Activated naive CD4-positive, alpha-beta T cell treated with anti-CD3 and anti-CD28 coated beads, Interleukin-2, amount 50 U/mL, for 16 hours (primary cell): Measurements from ENCODE around the gene OR10A2.
"Not testable (repeated sequence)": the region's sequence is repeated elsewhere in the genome, so short reads cannot be mapped to it uniquely, and the experiment has no call there.

Experiments used
- DNase-seq: peaks from one replicate; pipeline ENCODE4 v3.0.0-alpha.2; 2020

The OR10A2 gene, protein sequence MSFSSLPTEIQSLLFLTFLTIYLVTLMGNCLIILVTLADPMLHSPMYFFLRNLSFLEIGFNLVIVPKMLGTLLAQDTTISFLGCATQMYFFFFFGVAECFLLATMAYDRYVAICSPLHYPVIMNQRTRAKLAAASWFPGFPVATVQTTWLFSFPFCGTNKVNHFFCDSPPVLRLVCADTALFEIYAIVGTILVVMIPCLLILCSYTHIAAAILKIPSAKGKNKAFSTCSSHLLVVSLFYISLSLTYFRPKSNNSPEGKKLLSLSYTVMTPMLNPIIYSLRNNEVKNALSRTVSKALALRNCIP

DNA sequence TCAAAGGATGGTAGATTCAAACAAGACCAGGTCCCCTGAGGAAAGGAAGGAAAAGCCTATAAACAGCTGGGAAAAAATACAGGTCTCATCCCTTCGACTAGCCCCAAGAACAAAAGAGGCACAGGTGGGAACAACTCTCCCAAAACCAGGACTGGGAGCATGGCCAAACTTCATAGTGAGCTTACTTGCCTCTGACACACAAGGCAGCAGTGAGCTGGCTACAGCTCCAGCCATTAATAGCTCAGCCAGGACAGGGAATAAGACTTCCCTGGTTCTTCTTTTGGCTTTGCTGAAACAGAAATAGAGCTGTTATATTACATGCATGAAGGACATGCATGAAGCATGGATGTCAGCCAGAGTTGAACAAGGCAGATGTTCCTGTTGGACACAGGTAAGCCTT lies at the start of gene OR10A2:
Gene OR10A2 (plus strand): TSS at position 97 of the 400 bp plus-strand sequence. CDS start 6,698 bp downstream, outside the sequence.
- DNase-seq, result no peak

DNA sequence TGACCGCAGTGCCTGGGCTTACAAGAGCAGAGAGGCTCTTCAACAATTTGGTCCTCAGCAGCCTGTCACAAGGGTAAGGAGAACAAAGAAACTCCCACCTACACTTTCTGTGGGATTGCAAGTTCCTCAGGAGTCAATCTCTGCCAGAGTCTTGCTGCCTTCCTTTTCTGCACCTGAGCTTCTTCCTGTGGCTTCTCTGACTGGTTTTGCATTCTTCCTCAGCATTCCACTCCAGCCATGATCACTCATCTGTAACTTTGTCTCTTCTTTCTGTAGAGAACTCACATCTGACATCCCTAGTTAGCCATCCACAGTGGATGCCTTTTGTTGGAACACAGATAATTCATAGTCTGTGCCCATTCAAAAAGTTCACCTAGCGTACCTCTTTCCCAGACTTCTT lies 49.2 kb upstream of the OR10A2 start:
- DNase-seq, result no peak

DNA sequence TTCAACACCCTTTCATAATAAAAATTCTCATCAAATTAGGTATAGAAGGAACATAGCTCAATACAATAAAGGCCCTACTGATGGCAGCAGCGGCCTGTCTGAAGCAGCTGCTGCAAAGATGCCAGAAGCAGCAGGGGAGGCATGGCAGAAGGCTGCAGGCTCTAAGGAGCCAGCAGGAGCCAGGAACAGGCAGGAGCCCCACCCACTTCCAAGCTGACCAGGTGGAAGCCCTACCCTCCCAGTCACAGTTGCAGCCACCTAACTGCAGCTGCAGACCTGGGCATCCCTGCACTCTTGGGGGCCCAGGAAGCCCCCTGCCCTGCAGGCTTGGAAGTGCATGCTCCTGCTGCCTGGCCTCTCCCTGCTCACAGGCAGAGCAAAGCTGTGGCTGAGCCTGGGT lies 45.2 kb upstream of the OR10A2 start:
- no peak for DNase-seq

DNA sequence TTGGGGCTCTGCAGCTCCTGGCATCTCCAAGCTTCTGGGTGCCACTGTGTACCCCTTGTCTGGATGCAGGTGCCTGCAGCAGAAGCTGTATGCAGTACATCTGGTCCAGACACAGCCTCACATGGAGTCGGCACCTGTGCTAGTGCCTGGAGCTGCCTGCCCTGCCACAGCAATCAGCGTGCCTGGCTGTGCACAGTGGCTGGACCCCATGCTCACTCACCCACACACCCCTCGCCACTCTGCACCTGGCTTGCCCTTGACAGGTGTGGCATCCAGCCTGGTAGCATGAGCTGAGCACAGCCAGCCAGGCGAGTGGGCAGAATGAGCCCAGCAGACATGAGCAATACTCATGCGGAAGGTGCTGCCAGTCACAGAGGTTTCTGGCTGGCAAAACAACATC lies 43.9 kb upstream of the OR10A2 start:
- no peak for DNase-seq

DNA sequence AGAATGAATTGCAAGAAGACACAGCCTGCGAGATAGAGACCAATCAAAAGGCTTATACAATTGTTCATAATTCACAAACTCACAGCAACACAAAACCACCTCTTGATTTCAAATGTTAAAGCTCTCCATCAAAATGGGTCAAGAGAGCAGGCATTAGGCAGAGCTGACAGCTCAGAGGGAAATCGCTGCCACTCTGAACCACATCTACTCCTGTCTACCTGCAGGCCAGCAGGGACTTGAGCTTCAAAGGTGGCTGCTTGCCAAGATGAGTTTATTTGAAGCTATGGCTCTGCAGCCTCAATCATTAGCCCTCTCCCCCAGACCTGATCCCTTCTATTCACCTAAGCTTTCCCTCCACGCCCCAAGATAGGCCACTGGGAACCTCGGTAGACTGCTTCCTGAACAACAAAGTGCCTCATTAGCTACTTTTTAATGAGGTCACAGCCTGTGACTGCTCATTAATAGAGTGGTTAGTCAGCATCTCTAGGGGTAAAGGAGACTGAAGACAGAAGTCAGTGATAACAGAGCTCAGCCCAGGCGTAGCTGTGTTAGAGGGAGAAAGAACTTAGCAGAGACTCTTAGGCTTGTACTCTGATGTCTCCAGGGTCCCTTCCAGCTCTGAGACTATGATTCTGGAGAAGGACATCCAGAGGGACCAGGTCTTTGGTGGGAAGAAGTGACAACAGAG lies 38.6 kb upstream of the OR10A2 start:
- no peak for DNase-seq

DNA sequence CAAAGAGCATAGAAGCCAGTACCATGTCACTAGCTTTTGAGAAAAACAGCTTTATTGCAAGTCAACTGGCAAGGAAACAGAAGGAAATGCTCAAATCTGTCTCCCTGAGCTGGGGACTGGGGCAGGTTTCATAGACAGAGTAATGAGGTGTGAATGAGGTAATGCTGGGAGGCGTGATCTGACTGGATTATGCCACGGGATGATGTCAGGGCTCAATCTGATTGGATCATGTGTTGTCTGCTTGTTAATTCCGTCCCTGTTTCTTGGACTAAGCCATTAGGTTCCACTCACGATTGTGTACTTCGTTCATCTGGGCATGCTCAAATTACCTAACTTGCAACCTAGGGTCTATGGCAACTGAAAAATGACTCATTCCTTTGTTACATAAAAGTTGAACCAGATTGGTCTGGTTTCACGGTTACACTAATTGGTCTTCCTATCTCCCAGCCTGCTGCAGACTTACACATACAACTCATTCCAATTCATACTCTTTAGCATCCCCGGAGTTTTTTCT lies 37.6 kb upstream of the OR10A2 start:
- DNase-seq, result no peak

DNA sequence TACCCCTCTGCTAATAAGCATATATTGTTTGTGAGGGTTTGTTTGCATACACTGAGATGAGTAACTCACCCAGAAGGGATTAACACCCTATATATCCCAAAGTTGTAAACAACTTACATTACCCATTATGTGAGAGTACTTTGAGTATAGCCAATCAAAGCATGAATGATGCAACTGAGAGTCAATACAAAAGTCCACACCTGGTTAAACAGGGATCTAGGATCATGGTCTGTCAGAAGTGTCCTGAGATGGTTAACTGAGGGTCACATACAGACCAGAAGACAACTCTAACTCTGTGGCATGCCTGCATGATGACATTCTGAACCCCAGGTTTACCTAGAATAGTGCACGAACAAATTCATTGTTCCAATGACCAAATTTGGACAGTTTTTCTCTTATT lies 34.8 kb upstream of the OR10A2 start:
- no peak for DNase-seq

DNA sequence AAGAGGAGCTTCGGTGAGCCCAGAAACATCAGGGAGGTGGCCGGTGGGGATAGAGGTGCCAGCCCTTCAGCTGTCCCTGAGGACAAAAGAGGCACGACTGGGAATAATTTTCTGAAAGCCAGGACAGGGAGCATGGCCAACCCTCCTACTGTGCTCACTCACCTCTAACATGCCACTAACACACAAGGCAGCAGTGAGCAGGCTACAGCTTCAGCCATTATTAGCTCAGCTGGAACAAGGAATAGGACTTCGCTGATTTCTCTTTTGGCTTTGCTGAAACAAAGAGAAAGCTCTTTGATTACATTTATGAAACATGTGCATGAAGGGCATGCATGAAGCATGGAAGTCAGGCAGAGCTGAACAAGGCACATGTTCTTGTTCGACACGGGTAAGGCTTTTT lies 29.5 kb upstream of the OR10A2 start:
- no peak for DNase-seq

DNA sequence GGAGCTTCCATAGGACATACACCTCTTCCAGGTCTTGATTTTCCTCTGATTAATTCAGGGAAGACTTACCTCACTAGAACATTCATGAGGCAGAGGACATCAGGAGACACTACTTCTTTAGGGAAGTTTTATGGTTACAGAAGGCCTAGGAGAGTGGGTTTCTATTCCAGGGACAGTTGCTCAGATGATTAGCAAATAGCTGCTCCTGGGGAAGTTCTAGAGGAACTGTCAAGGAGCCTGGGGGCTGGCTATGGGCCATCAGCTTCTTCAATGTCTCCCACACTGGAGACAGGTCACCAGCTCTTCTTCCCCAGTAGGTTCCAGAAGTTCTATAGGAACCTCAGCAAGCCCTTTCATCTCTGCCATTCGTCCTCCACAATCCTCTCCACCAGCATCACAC lies 28.8 kb upstream of the OR10A2 start:
- no peak for DNase-seq

DNA sequence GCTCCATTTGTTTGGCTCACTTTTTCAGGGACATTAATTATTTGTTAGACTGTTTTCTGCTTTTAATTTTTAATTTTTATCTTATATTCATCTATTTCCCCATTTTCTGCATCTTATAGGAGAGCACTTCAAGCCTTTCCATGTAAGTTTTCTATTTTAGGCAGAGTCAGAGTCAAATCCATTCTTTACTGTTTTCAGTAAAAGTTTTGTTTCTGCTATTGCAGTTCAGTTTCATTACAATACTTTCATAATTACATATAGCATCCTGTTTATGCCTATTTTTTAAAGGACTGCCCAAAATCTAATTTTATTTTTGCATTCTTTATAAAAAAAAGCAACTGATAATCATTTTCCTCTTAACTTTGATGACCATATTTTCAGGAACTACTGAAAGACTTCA lies 21.2 kb upstream of the OR10A2 start:
- DNase-seq, result no peak

DNA sequence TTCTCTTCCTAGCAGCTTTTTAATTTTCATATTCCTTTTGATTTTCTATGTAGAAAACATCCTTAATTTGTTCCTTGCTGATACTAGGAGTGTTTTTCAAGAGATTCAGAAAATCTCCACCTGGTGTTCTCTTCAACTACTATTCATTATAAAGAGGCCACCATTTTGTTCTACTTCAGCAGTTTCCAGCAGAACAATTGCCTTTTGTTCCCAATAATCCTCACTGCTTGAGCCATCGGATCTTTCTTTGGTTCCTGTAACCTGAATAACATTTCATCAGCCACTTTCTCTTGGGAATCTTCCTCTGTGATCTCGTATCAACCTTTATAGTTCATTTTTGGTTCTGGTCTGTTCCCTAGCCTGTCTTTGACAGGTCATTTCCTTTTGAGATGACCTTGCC lies 19.2 kb upstream of the OR10A2 start:
- DNase-seq, result no peak

DNA sequence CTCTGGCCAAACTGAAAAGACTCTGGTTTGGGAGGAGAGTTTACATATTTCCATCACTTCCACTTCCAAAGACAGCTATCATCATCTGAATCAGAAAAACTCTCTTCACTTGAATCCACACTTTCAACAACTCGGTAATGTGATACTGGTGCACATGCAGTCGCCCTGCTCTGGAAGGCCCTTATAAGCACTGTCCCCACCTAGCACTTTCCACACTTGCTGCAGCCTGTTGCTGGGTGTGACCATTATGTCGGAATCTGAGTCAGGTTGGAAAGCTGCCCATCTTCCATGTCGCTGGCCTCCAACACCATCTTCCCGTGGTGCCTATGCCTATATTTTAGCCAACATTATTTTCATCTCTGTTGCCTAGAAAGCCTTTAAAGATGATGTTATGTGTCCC lies 18.5 kb upstream of the OR10A2 start:
- no peak for DNase-seq

DNA sequence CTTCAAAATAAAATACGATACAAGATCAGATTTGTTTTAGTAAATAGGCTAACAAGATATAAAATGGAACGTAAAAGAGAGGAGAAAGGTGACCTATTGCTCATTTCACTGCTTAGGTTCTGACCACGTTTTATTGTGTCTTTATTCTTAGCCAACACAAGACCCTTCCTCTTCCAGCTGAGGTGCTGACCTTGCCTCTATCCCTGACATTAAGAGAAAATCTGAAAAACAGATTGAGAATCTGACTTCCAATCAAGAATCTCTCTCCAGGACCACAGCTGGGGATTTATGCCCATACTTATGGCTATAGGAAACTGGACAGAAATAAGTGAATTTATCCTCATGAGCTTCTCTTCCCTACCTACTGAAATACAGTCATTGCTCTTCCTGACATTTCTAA lies 17.5 kb upstream of the OR10A2 start, which contains the start of gene OR10A5:
Gene OR10A5 (plus strand): TSS at position 301 of the 400 bp plus-strand sequence. CDS start 0 bp downstream, at position 301.
- DNase-seq, result no peak

DNA sequence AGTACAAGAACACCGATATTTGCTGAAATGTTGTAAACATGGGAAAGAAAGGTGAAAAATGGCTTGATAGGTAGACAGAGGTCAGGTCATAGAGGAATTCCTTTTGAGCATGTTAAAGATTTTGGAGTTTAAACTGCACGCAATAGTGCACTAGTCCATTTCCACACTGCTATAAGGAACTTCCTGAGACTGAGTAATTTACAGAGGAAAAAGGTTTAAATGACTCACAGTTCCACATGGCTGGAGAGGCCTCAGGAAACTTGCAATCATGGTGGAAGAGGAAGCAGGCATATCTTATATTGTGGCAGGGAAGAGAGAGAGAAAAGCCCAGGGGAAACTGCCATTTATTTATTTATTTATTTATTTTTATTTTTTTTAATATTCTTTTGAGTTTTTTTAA lies 12.3 kb upstream of the OR10A2 start:
- no peak for DNase-seq

DNA sequence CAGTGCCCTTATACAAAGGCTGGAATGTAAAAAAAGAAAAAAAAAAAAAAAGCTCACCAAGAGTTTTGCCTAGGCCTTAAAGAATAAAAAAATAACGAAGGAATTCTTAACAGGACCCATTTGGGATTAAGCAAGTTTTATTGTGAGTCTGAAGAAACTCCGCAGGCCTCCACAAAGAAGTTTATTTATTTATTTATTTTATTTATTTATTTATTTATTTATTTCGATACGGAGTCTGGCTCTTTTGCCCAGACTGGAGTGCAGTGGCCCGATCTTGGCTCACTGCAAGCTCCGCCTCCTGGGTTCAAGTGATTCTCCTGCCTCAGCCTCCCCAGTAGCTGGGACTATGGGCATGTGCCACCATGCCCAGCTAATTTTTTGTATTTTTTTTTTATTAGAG lies 8.1 kb upstream of the OR10A2 start:
- DNase-seq, result not testable (repeated sequence)

DNA sequence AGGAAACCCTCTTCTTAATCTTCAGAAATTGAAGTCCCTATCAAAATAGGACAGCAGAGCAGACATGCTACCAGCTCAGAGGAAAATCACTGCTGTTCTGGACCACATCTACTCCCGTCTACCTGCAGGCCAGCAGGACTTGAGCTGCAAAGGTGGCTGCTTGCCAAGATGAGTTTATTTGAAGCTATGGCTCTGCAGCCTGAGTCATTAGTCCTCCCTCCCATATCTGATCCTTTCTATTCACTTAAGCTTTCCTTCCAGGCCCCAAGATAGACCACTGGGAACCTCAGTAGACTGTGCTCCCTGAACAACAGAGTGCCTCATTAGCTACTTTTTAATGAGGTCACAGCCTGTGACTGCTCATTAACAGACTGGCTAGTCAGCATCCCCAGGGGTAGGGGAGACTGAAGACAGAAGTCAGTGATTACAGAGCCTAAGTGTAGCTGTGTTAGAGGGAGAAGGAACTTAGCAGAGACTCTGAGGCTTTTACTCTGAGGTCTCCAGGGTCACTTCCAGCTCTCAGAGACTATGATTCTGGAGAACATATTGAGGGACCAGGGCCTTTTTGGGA lies 6.8 kb upstream of the OR10A2 start:
- DNase-seq, result no peak

DNA sequence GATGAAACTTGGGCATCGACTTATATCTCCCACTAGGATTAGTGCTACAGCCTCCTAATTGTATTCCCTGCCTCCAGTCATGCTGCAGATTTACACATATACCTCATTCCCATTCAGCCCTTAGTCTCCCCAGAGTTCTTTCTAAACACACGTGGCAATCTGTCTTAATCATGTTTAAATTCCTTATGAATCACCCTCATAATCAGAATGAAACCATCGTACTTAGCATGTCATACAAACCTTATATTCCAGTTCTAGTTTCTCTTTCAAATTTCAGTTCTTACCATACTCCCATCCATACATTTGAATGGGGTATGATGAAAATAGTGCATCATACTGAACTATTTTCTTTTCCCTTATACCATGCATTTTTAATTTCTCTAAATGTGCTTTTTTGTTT lies 6.0 kb upstream of the OR10A2 start:
- DNase-seq, result no peak

DNA sequence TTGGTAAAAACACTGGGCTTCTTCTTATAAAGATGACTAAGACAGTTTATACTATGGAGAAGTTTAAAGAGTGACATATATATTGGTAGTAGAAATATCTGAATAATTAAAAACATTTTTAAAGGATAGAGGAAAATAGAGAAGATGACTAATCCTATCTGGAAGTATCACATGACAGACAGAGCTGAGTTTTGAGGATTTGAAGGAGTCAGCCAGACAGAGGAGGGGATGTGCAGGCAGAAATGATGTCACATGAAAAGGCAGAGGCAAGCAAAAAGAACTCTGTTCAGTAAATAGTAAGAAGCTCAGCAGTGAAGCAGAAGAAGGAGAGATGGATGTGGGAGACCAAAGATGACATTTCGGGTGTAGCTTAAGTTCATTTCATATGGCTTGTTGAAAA lies 1.6 kb downstream of the OR10A2 start:
- DNase-seq, result no peak

DNA sequence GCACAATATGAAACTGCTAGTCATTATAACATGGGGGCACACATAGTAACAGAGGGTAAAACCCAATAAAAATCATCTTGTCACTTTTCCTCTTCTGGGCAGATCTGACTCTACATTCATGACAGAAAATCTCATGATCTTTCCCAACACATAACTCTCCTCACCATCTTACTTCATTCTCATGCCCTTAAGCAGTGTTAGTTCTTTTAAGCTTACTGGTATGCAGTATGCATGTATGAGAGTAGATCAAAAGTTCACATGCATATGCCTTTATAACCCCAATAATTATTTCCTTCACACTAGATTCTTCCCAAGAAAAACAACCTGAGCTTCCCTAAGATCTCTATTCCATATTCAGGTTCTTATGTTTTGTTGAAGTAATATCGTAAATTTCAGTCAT lies 8.4 kb downstream of the OR10A2 start:
- DNase-seq, result no peak

DNA sequence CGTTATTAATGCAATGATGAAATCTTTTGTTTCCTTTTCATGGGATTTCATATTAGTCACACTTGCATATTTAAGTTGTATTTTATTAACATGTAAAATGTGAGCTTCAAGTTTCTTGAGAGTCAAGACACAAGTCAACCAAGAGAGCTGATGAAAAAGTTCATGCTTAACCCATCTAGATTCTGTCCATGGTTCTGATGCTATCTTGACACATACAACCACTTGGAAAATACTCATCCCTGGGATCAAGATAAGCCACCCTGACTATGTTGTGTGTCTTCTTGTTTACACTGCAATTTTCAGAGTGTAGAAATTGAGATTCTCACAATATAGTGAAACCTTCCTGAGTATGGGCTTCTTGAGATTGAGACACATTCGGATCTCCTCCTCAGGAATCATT lies 12.9 kb downstream of the OR10A2 start:
- DNase-seq, result no peak

DNA sequence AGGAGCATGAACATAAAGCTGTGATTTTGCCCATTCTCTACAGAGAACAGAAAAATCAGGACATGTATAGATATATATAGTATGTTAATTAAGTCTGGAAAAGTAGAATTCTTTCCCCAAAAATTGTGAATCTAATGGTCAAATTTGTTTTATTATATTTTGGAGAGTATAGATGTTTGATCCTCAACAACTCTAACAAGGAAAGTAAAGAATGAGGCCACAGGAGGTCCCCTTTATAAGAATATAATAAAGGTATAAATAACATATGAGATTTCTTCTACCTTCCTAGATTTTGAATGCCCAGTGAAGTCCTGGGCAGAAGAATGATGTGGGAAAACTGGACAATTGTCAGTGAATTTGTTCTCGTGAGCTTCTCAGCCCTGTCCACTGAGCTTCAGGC lies 13.5 kb downstream of the OR10A2 start, which contains the start of gene OR10A4:
Gene OR10A4 (plus strand): TSS at position 301 of the 400 bp plus-strand sequence. CDS start 23 bp downstream, at position 324.
- no peak for DNase-seq

DNA sequence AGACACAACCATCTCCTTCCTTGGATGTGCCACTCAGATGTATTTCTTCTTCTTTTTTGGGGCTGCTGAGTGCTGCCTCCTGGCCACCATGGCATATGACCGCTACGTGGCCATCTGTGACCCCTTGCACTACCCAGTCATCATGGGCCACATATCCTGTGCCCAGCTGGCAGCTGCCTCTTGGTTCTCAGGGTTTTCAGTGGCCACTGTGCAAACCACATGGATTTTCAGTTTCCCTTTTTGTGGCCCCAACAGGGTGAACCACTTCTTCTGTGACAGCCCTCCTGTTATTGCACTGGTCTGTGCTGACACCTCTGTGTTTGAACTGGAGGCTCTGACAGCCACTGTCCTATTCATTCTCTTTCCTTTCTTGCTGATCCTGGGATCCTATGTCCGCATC lies 14.1 kb downstream of the OR10A2 start:
- no peak for DNase-seq

DNA sequence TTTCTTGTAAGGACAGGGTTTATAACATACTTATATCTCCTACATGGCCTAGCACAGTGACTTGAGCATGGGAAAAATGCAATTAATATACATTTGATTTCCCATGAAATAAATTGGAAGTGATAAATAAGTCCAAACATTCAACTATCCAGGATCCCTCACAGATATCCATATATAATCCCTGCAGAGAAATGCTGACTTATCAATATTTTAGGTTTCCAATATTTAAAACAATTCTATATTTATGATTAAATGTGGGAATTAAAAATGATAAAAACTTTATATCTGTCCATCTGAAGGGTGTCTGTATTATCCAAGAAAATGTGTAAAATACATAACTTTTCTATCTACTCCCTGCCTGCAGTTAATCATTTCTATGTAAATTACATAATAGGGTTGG lies 19.9 kb downstream of the OR10A2 start:
- DNase-seq, result no peak

DNA sequence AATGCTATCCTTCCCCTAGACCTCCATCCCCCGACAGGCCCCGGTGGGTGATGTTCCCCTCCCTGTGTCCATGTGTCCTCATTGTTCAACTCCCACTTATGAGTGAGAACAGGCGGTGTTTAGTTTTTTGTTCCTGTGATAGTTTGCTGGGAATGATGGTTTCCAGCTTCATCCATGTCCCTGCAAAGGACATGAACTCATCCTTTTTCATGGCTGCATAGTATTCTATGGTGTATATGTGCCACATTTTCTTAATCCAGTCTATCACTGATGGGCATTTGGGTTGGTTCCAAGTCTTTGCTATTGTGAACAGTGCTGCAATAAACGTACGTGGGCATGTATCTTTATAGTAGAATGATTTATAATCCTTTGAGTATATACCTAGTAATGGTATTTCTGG lies 24.9 kb downstream of the OR10A2 start:
- not testable (repeated sequence) for DNase-seq
